IMR-90 (cell line): Measurements from ENCODE around the gene HYCC1. TPM values are rescaled to one million over a fixed set of nuclear protein-coding genes. Genes with fewer than 3 reads are reported as not detected.

ENCODE experiments used
- ATAC-seq: fragments of 200-7000 bp; cut with Tn5 transposase; 2 replicates; pipeline ENCODE4 v1.9.1; 2020; ENCODE audit warnings: low read depth, mild to moderate bottlenecking, moderate library complexity
- BruUV-seq: library from RNA; stranded (reverse); fragments of 400-500 nt; replicated peaks from 2 replicates; lab custom pipeline; 2021; lab: Mats Ljungman, UMichigan
- CTCF ChIA-PET: fragments of 300-600 bp; formaldehyde crosslinking; extraction: SDS; loops from one replicate; lab custom pipeline; 2021; ENCODE audit warnings: antibody characterized with exemption; lab: Yijun Ruan, JAX
- POLR2A ChIA-PET: fragments of 300-600 bp; sonication (Branson Sonifier 250); formaldehyde crosslinking; loops from one replicate; lab custom pipeline; 2022; ENCODE audit warnings: antibody characterized with exemption; ENCODE audit not compliant: unreplicated experiment; lab: Charles Lee
- DNase-seq: peaks from one replicate; pipeline ENCODE4 v3.0.0; 2013
- H2AFZ ChIP-seq: replicated peaks from 2 replicates; pipeline ENCODE3; 2013; ENCODE audit warnings: low read length, mild to moderate bottlenecking; ENCODE audit not compliant: poor library complexity
- H2AK5ac ChIP-seq: 2 replicates; pipeline ENCODE4 v1.6.1; 2013; ENCODE audit warnings: low read depth, low read length, inconsistent platforms
- H2AK9ac ChIP-seq: replicated peaks from 2 replicates; pipeline ENCODE3; 2013; ENCODE audit warnings: mild to moderate bottlenecking, low read depth, low read length, moderate library complexity; ENCODE audit not compliant: poor library complexity
- H2BK120ac ChIP-seq: 2 replicates; pipeline ENCODE4 v1.6.1; 2013; ENCODE audit warnings: low read depth, low read length, inconsistent platforms
- H2BK15ac ChIP-seq: 3 replicates; pipeline ENCODE4 v1.6.1; 2013; ENCODE audit warnings: low read depth, low read length, inconsistent platforms
- H2BK20ac ChIP-seq: 2 replicates; pipeline ENCODE4 v1.6.1; 2013; ENCODE audit warnings: low read depth, mild to moderate bottlenecking, inconsistent platforms, low read length, moderate library complexity
- H2BK5ac ChIP-seq: 2 replicates; pipeline ENCODE4 v1.6.1; 2013; ENCODE audit warnings: mild to moderate bottlenecking, low read depth, low read length, inconsistent platforms; ENCODE audit not compliant: poor library complexity, severe bottlenecking
- H3K14ac ChIP-seq: replicated peaks from 2 replicates; pipeline ENCODE4 v1.6.1; 2013; ENCODE audit warnings: low read depth, low read length, inconsistent platforms
- H3K18ac ChIP-seq: 2 replicates; pipeline ENCODE4 v1.6.1; 2013; ENCODE audit warnings: low read depth, low read length, control low read depth
- H3K23ac ChIP-seq: 2 replicates; pipeline ENCODE4 v1.6.1; 2013; ENCODE audit warnings: low read depth, low read length, inconsistent platforms
- H3K27ac ChIP-seq: 2 replicates; pipeline ENCODE4 v1.5.1; 2013; ENCODE audit warnings: mild to moderate bottlenecking, control low read depth, low read length; ENCODE audit not compliant: insufficient read depth
- H3K27me3 ChIP-seq: 2 replicates; pipeline ENCODE4 v1.6.1; 2013; ENCODE audit warnings: low read length; ENCODE audit not compliant: control insufficient read depth, insufficient read depth
- H3K36me3 ChIP-seq: 2 replicates; pipeline ENCODE4 v1.6.1; 2013; ENCODE audit warnings: low read length, mixed read lengths; ENCODE audit not compliant: control insufficient read depth, insufficient read depth
- H3K4ac ChIP-seq: 2 replicates; pipeline ENCODE4 v1.6.1; 2013; ENCODE audit warnings: low read depth, low read length, inconsistent platforms
- H3K4me1 ChIP-seq: 2 replicates; pipeline ENCODE4 v1.6.1; 2013; ENCODE audit warnings: low read length, mixed read lengths; ENCODE audit not compliant: control insufficient read depth, insufficient read depth
- H3K4me2 ChIP-seq: 2 replicates; pipeline ENCODE4 v1.6.1; 2013; ENCODE audit warnings: low read depth, mild to moderate bottlenecking, control low read depth, low read length, moderate library complexity
- H3K4me3 ChIP-seq: 2 replicates; pipeline ENCODE4 v1.5.1; 2013; ENCODE audit warnings: low read depth, mild to moderate bottlenecking, control low read depth, low read length, moderate library complexity; ENCODE audit not compliant: insufficient read depth
- H3K56ac ChIP-seq: 2 replicates; pipeline ENCODE4 v1.6.1; 2013; ENCODE audit warnings: low read length, inconsistent platforms; ENCODE audit not compliant: insufficient read depth; ENCODE audit errors: extremely low read depth
- H3K79me1 ChIP-seq, 2 experiments: 2 replicates each; pipeline ENCODE4 v1.6.1; 2013; ENCODE audit warnings: low read length in 2 of 2, inconsistent platforms in 1 of 2, low read depth in 1 of 2
- H3K9ac ChIP-seq: 2 replicates; pipeline ENCODE4 v1.6.1; 2013; ENCODE audit warnings: low read depth, low read length, control low read depth
- H3K9me1 ChIP-seq: 2 replicates; pipeline ENCODE4 v1.6.1; 2013; ENCODE audit warnings: low read length, inconsistent platforms; ENCODE audit not compliant: insufficient read depth
- H3K9me3 ChIP-seq: 2 replicates; pipeline ENCODE4 v1.6.1; 2013; ENCODE audit warnings: low read length; ENCODE audit not compliant: control insufficient read depth, insufficient read depth
- H4K20me1 ChIP-seq: 2 replicates; pipeline ENCODE4 v1.6.1; 2013; ENCODE audit warnings: low read length, inconsistent platforms; ENCODE audit not compliant: insufficient read depth
- H4K5ac ChIP-seq: 2 replicates; pipeline ENCODE4 v1.6.1; 2013; ENCODE audit warnings: mild to moderate bottlenecking, low read depth, low read length, control low read depth
- H4K8ac ChIP-seq, 2 experiments: 2 replicates each; pipeline ENCODE4 v1.6.1; 2013; ENCODE audit warnings: low read depth in 2 of 2, low read length in 2 of 2, control low read depth in 1 of 2, inconsistent platforms in 1 of 2
- H4K91ac ChIP-seq: 2 replicates; pipeline ENCODE4 v1.6.1; 2013; ENCODE audit warnings: low read depth, low read length, inconsistent platforms; ENCODE audit not compliant: insufficient read depth
- CHD1 ChIP-seq: IDR thresholded peaks from 2 replicates; pipeline ENCODE4 v1.6.1; 2012; ENCODE audit warnings: low read depth, low read length, improper control_type of control experiment
- CTCF ChIP-seq: conservative IDR thresholded peaks from 2 replicates; pipeline ENCODE4 v1.5.1; 2012; ENCODE audit warnings: mild to moderate bottlenecking, low read depth, low read length, improper control_type of control experiment
- ELK1 ChIP-seq: fragments of 150-350 bp; IDR thresholded peaks from 2 replicates; pipeline ENCODE4 v1.6.1; 2016; ENCODE audit warnings: low read depth, mild to moderate bottlenecking, low read length, moderate library complexity, borderline replicate concordance
- FOS ChIP-seq: fragments of 150-350 bp; IDR thresholded peaks from 2 replicates; pipeline ENCODE4 v1.6.1; 2016; ENCODE audit warnings: low read depth, low read length
- MAFK ChIP-seq: IDR thresholded peaks from 2 replicates; pipeline ENCODE4 v1.6.1; 2012; ENCODE audit warnings: low read depth, low read length, improper control_type of control experiment
- MAZ ChIP-seq: IDR thresholded peaks from 2 replicates; pipeline ENCODE4 v1.6.1; 2012; ENCODE audit warnings: low read depth, mild to moderate bottlenecking, low read length, improper control_type of control experiment, moderate library complexity, borderline replicate concordance
- NFE2L2 ChIP-seq: fragments of 150-350 bp; IDR thresholded peaks from 2 replicates; pipeline ENCODE4 v1.6.1; 2016; ENCODE audit warnings: low read depth, mild to moderate bottlenecking, low read length
- POLR2A ChIP-seq: IDR thresholded peaks from 2 replicates; pipeline ENCODE4 v1.6.1; 2012; ENCODE audit warnings: mild to moderate bottlenecking, low read depth, low read length
- SMC3 ChIP-seq: fragments of 150-350 bp; IDR thresholded peaks from 2 replicates; pipeline ENCODE4 v1.6.1; 2016; ENCODE audit warnings: low read depth, mild to moderate bottlenecking, antibody characterized with exemption, low read length, moderate library complexity
- USF2 ChIP-seq: fragments of 150-350 bp; IDR thresholded peaks from 2 replicates; pipeline ENCODE4 v1.6.1; 2017; ENCODE audit warnings: mild to moderate bottlenecking, antibody characterized with exemption, low read length, low read depth
- WGBS, 2 experiments: methylation state at CpG; one replicate each; pipeline versions ENCODE4 v1.1.5 to v1.1.7; 2013; ENCODE audit warnings: missing lambda C conversion rate in 2 of 2; ENCODE audit not compliant: insufficient read length in 1 of 2; ENCODE audit errors: extremely low coverage in 2 of 2; 5-methylcytosine and 5-hydroxymethylcytosine counted together
- dilution Hi-C: fragments of 300-500 bp; cut with HindIII; formaldehyde crosslinking; loops from one replicate; pipeline ENCODE4 v1.14.3; 2018; ENCODE audit warnings: low sequenced_read_pairs; ENCODE audit not compliant: unreplicated experiment
- in situ Hi-C: fragments of 300-500 bp; cut with MboI; formaldehyde crosslinking; loops from 3 replicates; pipeline ENCODE4 v1.14.3; 2019; ENCODE audit warnings: low sequenced_read_pairs, inconsistent platforms, mixed read lengths
- intact Hi-C: fragments of 100-400 bp; cut with micrococcal nuclease; formaldehyde crosslinking; loops from 2 replicates; pipeline ENCODE4 v1.10.0; 2022
- polyA plus RNA-seq, 3 experiments: library from polyadenylated mRNA; depleted of rRNA; stranded (reverse); fragments of >200 nt; gene quantifications; 2 replicates each; pipeline ENCODE4 v1.2.3, GENCODE V29; 2012; ENCODE audit warnings: low replicate concordance in 1 of 3
- total RNA-seq: library from RNA; depleted of rRNA; stranded (reverse); fragments of >200 nt; gene quantifications from 2 replicates; pipeline ENCODE4 v1.2.3, GENCODE V29; 2012

The HYCC1 gene
- total and polyA plus RNA-seq, 2 of the 4 experiments (the other 2 are of a cell fraction) = 44.1 to 78.3 TPM

GRCh38 chr7:23062452-23062851 lies 48.5 kb upstream of the HYCC1 start:
- Histone ChIP-seq H2AFZ (peak overlapping the region; percentile 5), H3K4me1 (peaks cover under 1% of the 10 kb centered on the region), H3K79me1 (no peaks in the 10 kb centered on the region), H4K8ac (no peak overlapping the region), H3K9me3 (no peaks in the 10 kb centered on the region), H3K27ac (no peak overlapping the region), H3K36me3 (no peaks in the 10 kb centered on the region), H2AK9ac (no peak overlapping the region), H2BK120ac (no peak overlapping the region), H3K4me3 (no peak overlapping the region), H3K9me1 (no peaks in the 10 kb centered on the region; the same call in 1 of the 2 replicates), H3K23ac (no peak overlapping the region), H3K27me3 (no peaks in the 10 kb centered on the region), H2BK5ac (peak overlapping the region; percentile 17), H3K56ac (no peak overlapping the region), H3K9ac (no peak overlapping the region), H3K4ac (no peak overlapping the region), H2BK15ac (no peak overlapping the region), H4K20me1 (no peaks in the 10 kb centered on the region), H2BK20ac (no peak overlapping the region), H3K18ac (no peak overlapping the region), H2AK5ac (no peak overlapping the region), H4K5ac (no peak overlapping the region), H3K14ac (no peak overlapping the region), H4K91ac (no peak overlapping the region), H3K4me2 (no peak overlapping the region)
- ATAC-seq = peak; percentile 65
- intact Hi-C loops = no loop called here
- TF ChIP-seq ELK1 (no peak), NFE2L2 (peak; percentile 75; the same call in 1 of the 2 replicates), MAZ (no peak), MAFK (0 out of 2 replicates have a peak, but pooled peaks have one; percentile 10), FOS (0 out of 2 replicates have a peak, but pooled peaks have one; percentile 25), CTCF (no peak), USF2 (no peak), SMC3 (no peak), CHD1 (no peak), POLR2A (no peak)
- dilution Hi-C loops = loop anchor here (25.0 kb wide), 1 partner anchor 500 kb away; no protein-coding TSS in a partner anchor
- WGBS, 2 experiments = no CpG with 5 or more reads among the region's 7 CpGs
- peak; percentile 80 for DNase-seq
- ChIA-PET CTCF (no interaction called here), POLR2A (interaction anchor here (0.6 kb wide), 1 partner anchor 196 kb away, joined by 4 read pairs; no protein-coding TSS in a partner anchor)
- no TSS peak for BruUV-seq
- in situ Hi-C loops = loop anchor here (25.0 kb wide), 1 partner anchor 950 kb away; no protein-coding TSS in a partner anchor
